SIG-M5 (cell line): ENCODE measurements around the gene MPV17L2.
"Not testable (repeated sequence)": the region's sequence is repeated elsewhere in the genome, so short reads cannot be mapped to it uniquely, and the experiment has no call there.

ENCODE experiments used
- DNase-seq: peaks from one replicate; lab custom pipeline; 2025; lab: John Stamatoyannopoulos, UW

MPV17L2 gene

DNA sequence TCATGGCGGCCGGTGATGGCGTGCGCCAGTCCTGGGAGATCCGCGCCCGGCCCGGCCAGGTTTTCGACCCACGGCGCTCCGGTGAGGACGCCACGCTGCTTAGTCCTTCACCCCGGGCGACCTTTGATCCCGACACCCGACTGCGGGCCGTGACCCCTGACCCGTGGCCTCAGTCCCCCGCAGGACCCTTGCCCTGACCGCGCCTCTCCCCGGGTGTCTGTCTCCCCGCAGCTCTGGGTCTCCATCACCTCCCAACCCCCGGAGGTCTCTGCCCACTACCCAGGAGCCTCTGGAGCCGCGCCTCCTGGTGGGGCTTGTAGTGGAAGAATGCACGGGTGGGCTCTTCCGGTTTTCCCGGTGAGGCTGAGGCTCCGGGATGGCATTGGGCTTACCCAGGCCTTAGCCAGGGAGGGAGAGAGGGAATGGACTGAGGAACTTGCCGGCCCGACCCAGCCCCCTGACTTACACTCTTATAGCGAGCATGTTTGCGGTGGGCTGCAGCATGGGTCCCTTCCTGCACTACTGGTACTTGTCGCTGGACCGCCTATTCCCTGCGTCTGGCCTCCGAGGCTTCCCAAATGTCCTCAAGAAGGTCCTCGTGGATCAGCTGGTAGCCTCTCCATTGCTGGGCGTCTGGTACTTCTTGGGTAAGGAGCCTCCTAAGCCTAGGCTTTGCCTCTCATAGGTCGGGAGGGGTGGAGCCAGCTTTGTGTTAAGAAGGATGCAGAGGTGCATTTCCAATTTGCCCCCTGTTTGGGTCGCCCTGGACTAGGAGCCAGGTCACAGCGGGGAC is 566 bp downstream of the MPV17L2 start:
- DNase-seq: no peak

DNA sequence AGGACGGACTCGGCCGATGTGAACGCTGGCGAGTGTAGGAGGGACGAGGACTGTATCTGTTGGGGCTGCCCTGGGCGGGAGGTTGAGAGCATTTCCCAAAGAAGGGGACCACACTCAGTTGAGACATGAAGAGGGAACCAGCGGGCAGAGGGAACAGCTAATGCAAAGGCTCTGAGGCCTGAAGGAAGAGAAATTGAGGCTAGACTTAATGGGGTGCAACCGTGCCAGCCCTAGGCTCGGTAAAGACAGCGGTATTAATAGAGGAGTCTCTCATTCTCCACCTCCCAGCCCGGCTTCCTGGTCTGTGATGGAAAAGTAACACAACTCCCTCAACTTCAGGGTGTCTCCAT is 1.1 kb downstream of the MPV17L2 start:
- DNase-seq: no peak

DNA sequence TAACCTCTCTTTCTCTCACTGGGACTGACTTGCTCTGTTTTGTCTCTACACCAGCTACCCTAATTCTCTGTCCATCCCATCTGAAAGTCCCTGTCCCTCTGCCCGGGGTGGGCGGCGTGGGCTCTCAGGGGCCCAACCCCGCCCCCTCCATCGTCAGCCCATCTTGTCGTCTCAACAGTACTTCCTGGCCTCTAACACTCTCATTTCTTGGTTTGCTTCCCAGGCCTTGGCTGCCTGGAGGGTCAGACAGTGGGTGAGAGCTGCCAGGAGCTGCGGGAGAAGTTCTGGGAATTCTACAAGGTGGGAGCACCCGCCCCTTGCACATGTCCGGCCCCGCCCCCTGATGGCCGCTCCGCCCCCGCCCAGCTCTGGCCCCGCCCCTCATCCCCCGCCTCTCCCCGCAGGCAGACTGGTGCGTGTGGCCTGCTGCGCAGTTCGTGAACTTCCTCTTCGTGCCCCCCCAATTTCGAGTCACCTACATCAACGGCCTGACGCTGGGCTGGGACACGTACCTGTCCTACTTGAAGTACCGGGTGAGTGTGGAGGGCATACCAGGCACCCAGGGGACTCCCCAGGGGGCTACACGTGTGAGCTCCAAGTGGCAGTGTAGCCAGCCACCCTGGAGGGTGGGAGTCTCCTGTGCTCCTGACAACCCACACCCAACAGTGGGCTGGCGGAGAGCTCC is 1.7 kb downstream of the MPV17L2 start:
- DNase-seq: no peak

DNA sequence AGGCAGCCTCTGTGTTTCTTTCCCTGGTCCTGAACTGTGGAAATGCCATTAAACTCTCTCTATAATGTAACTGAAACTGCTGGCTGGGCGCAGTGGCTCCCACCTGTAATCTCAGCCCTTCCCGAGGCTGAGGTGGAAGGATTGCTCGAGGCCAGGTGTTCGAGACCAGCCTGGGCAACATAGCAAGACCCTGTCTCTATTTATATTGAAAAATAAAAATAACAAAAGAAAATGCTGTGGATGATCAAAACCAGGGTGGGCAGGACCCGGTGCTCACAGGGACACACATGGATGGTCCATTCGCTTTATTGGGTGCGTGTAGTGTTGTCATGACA is 3.5 kb downstream of the MPV17L2 start:
- no peak for DNase-seq

DNA sequence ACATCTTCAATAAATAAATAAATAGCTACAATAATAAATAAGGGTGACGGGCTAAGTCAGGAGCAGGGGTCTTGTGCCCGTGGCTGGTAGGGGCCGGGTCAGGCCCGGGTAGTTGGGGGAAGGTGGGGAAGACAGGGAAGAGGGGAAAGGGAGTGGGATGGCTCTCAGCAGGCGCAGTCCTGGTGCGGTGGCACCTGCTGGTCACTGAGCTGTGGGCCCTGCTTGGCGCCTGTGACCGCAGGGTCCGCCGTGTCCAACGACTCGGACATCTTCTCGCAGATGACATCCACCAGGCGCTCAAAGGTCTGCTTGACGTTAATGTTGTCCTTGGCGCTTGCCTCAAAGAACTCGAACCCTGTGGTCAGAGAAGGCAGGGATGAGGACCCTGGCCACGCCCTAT is 4.3 kb downstream of the MPV17L2 start:
- no peak for DNase-seq

DNA sequence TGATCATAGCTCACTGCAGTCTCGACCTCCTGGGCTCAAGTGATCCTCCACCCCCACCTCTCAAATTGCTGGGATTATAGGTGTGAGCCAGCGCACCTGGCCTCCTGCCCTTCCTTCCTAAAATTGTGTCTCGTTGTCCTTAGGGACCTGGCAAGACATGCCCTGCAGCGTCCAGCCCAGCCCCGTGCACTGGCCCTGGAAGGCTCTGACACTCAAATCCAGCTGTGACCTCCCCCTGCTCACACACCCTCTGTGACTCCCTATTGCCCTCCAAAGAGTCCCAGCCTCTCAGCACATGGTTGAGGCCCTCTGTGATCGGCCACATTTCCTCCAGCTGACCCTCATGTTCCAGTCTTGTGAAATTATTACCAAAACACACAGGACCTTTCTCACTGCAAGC is 4.9 kb downstream of the MPV17L2 start:
- DNase-seq: no peak

DNA sequence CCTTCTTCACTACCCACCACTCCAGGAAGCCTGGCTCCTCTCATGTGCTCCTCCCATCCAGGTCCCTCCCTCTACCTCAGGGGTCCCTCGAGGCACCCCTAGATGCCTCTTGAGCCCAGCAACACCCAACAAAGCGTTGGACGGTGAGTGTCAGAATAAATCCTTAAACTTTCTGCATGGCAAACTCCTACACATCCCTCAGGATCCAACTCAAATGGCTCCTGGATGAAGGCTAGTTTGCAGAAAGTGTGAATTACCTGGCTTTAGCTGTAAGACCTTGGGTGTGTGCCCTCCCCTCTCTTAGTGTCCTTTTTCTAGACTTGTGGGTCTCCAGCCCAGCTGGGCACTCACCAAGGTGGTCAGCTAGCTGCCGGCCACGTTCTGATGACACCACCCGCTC is 5.4 kb downstream of the MPV17L2 start:
- no peak for DNase-seq

DNA sequence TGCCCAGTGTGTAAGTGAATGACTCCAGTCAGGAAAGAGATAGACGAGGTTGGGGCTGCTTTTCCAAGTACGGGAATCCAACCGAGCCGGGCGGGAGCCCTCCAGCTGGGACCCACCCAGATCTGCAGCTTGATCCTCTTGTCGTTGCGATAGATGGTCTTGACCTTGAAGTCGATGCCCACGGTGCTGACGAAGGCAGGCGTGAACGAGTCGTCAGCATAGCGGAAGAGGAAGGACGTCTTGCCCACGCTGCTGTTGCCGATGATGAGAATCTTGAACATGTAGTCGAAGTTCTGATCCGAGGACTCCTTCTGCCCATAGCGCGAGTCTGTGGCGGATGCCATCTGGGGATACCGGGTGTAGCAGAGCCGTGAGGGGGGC is 9.4 kb downstream of the MPV17L2 start:
- DNase-seq: no peak

DNA sequence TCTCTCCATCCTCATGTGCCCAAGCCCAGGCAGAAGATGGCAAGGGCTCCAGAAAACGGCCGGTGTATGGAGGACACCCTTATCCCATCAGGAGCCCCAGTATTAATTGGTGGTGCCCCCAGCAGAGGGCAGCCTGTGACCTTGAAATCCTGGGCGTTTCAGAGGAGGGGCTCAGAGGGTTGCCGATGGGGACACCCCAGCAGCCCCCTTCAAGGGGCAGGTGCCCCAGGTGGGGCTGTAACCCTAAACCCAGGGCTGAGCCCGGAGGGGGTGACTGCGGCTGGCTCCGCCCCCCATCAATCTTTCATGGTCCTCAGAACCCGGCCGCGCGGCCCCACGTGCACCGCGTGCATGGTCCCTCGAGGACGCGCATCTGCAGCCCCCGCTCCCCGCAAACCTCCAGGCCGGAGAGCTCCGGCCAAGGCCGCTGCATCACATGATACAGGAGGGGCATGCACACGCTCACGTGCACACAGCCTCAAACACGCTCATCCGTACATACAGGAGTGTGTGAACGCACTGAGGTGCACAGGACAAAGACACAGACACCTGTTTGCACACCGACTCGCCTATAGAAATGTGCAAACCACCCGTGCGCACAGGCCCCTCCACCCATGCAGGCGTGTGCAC is 9.9 kb downstream of the MPV17L2 start:
- DNase-seq: no peak

DNA sequence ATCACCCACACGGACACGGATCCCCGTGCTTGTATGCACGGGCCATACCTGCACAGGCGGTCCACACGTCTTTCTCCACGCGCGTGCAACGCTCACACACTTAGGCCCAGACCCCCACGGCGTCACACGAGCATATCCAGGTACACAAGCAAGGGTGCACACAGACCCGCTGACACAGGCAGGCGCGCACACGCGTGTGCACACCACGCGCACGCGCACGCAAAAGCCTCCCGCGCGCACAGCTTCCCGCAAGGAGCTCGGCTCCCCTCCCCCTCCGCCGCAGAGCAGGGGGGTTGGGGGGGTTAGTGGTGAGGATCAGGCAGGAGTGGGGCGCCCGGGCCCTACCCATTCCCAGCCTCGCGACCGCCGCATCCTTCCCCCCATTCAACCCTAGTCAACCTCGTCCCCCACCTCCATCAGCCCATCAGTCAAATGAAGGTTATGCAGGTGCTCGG is 10.4 kb downstream of the MPV17L2 start:
- DNase-seq: no peak

DNA sequence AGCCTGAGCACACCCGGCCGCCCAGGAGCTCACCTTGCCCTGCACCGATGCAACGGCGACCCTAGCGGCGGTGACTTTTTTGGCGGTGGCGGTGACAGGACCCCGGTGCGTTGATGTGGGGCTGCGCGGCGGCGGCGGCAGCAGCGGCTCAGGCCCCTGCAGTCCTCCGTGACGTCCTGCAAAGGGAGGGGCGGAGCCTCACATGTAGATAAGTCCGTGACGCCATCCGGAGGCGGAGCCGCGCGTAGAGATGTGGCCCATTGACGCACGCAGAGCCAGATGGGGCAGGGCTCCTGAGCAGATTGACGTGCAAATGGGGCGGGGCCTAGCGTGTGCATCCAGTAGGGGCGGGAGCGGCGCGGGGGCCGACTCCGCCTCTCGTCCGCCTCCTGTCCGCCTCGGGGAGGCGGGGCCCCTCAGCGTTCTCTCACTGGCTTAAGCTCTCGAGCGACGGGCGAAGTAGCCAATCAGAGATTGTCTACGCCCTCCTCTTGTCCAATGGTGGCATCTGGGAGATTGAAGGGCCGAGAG is 10.9 kb downstream of the MPV17L2 start, which contains the start of gene RAB3A:
TSS of gene RAB3A (minus strand) at position 180 of the 531 bp plus-strand sequence. CDS start 1,302 bp downstream, outside the sequence.
- DNase-seq: peak; percentile 92

DNA sequence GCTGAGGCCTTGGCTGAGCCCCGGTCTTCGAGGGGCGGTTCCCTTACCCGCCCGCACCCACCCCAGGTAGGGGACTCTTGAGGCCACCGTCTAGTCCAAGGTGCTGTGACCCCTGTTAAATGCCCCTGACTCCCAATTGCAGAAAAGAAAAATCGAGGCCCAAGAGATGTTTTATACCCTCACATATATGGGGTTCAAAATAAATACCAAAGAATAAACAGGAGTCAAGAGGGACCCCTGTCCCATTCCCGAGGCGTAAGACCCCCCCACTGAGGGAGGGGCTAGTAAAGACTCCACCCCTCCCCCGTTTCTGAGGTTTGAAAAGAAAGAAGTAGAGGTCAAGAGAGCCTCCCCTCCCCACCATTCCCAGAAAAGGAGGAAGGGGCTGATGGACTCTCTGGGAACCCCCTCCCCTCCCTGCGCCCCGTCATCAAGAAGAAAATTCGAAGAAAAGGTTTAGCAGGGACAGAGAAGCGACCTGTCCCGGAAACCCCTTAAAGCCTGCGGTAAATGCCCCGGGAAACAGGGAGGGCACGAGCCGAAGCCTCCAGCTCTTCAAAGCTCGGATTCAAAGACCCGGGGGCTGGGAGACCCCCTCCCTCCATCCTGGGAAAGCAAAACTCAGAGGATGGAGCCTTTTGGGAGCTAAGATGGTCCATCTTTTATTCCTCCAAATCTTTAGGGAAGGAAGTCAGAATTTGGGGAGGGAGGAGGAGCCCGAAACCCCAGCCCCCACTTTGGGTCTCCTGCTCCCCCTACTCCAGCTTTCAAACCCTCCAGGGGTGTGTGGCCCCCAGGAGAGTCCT is 11.6 kb downstream of the MPV17L2 start:
- DNase-seq: no peak

DNA sequence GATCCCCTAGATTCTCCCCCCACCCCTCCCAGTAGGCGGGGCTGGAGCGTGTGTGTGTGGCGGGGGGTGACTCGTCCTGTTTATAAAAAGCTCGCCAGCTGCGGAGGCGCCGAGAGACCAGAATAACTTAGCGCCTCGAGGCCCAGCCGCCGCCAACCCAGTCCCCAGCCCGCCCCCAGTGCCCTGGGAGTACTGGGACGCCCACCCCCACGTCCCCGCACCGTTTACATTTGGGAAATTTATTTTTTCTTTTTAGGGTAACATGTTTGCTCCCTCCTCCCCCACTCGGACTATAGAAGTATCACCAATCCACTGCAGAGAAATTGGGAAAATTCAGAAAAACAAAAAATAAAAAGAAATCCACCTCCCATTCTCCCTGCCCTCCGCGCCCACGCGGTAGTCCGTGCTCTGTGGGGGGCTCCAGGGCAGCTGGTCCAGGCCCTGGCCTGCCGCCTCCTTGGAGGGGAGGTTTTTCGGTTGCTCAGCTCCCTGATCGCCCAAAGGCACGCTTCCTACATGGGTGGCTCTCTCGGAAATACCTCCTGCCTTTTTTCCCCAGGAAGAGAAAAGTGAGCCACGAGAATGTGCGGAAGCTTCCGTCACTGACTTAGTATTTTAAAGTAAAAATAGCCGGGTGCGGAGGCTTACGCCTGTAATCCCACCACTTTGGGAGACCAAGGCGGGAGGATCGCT is 12.3 kb downstream of the MPV17L2 start:
- no peak for DNase-seq

DNA sequence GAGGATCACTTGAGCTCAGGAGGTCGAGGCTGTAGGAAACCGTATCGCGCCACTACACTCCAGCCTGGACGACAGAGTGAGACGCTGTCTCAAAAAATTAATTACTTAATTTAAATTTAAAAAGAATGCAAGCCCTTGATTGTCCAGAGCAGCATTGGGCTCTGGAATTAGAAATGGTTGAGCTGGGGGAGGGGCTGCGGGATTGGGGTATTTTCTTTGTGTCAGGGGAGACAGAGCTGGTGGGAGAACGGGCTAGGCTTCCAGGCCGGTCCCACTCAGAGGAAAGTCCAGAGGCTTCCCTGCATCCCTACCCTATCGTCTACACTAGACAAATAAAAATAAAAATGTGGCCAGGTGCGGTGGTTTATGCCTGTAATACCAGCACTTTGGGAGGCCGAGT is 13.0 kb downstream of the MPV17L2 start:
- no peak for DNase-seq

DNA sequence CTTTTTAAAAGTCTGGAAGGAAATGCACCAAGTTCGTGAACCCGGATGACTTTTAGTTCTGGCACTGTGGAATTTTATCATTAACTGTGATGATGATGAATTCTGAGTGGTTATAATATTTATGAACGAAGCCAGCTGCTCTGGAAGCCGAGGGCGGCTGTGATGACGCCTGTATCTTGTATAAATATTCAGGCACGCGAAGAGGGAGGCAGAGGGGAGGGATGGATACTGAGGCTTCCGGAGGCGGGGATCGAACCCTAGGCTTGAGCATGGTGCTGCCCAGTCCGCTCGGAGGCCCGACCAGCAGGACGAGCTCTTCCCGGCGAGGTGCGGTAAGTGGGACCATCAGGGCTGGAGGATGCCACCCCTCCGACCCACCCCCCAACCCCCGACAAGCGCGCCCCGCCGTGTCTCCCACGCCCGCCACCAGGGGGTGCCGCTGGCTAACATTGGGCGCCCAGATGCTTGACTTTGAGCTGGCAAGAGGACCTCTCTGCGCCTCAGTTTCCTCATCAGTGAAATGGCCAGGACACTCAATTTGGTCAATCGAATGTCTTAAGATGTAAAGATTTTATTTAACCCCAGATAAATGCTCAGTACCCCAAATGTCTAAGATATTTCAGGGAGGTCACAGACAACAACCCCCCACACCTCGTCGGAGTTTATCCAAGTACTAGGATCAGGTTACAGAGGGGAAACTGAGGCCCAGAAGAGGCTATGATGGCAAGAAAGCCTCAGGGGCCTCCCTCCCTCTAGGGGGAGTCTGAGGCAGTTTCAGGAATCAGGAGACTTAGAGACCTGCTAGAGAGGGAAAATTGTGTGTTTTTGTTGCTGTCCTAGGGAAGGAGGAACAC is 15.3 kb downstream of the MPV17L2 start:
- DNase-seq: no peak

DNA sequence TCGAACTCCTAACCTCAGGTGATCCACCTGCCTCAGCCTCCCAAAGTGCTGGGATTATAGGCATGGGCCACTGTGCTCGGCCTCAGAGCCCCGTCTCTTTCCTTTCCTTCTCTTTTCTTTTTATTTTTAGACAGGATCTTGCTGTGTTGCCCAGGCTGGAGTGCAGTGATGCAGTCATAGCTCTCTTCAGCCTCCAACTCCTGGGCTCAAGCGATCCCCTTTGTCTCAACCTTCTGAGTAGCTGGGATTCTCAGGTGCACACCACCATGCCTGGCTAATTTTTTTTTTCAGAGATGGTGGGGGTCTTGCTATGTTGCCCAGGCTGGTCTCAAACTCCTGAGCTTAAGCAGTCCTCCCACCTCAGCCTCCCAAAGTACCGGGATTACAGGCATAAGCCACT is 16.9 kb downstream of the MPV17L2 start:
- DNase-seq: not testable (repeated sequence)

DNA sequence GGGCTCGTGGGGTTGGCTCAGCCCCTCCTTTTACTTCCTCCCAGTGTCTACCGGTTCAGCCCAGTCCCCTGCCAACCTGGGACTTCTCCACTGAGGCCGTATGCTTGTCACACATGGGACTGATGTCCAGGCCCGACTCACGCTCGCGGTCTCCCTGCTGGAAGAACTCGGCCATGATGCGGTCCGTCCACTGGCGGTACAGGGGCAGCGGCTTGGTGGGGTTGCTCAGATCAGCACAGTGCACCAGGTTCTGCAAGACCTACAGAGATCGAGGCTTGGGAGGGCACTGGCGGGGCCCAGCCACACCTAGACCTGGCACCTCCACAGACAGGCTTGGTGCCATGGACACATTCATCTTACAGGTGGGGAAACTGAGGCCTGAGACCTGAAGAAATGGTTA is 18.7 kb downstream of the MPV17L2 start:
- no peak for DNase-seq

DNA sequence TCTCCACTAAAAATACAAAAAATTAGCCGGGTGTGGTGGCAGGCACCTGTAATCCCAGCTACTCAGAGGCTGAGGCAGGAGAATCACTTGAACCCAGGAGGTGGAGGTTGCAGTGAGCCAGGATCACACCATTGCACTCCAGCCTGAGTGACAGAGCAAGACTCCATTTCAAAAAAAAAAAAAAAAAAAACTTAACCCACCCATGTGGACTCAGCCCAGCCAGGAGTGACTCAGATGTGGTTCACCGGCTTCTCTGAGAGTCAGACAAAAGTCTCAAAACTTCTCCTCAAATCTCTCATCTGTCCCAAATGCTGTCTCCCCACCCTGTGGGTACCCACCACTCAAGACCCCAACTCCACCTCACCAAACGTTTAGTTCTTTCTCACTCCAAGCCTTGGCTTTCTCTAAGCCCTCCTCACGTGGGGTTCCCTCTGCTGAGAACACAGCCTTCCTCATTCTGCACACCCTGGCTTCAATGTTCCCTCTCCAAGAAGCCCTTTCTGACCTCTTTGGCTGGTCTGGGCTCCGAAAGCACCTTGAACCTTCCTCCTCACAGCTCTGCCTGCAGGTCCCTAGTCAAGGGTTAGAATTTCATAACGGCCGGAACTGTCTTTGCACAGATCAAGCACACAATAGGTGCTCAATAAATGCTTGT is 21.9 kb downstream of the MPV17L2 start:
- no peak for DNase-seq

DNA sequence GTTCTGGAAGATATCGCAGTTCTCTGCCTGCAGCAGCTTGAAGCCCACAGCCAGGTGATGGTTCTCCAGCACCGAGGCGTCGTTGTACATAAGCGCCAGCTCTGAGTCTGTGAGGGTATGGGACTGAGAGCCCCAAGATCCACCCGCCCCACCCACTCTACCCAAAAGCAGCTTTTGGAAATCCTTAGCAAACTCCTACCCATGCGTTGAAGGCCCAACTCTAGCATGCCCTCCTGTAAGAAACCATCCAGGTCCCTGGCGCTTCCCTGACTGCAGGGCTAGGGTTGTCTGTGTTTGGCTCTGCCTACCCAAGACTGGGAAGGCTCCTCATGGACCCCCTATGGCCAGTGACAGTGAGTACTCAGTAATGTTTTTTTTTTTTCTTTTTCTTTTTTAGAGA is 23.8 kb downstream of the MPV17L2 start:
- no peak for DNase-seq

DNA sequence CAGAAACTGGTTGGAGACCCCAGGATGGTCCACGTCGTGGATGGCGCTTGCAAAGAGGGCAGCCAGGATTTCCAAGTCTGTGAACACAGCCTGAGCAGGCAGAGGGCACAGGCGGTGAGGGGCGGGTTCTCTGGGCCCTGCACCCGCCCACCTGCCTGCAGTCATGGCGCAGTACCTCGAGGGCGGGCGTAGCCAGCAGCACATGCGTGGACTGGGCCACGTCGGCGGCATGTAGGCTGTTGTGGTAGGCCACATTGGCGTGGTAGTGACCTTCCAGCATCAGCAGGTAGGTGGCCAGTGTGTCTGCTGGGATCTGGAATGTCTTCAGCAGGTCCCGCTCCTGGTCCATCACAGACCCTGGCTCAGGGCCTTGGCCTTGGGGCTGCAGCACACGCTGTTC is 25.1 kb downstream of the MPV17L2 start:
- DNase-seq: no peak
